ENCODE data around the gene JUN.
A peak's percentile ranks its signal among the peaks of the same experiment; 100 is the strongest.

- no peak for TF ChIP-seq SUZ12 (IDR thresholded peaks at IDR 0.05)
- no peak for TF ChIP-seq HDGF (IDR thresholded peaks at IDR 0.05; ENCODE audit: borderline replicate concordance)
- no peak; the same call in 1 of the 2 replicates for TF ChIP-seq PKNOX1 (IDR thresholded peaks at IDR 0.05)
- no peak for TF ChIP-seq BHLHE40 (IDR thresholded peaks at IDR 0.05; ENCODE audit: borderline replicate concordance)
- no peak for TF ChIP-seq FOXK2 (IDR thresholded peaks at IDR 0.05)
- no peak for TF ChIP-seq SP1 (IDR thresholded peaks at IDR 0.05)
- peak; percentile 63 for TF ChIP-seq NFRKB (IDR thresholded peaks at IDR 0.05)
- no peak for TF ChIP-seq FOXM1 (IDR thresholded peaks at IDR 0.05; ENCODE audit: borderline replicate concordance)
- TF ChIP-seq ELF4 (IDR thresholded peaks at IDR 0.05): 0 out of 2 replicates have a peak, but pooled peaks have one; percentile 18
- TF ChIP-seq FOXA1 (IDR thresholded peaks at IDR 0.05): no peak
These were observed 2.9 kb downstream of the JUN start for GRCh38 chr1:58780836-58781452.

All from HEK293T (cell line).